Osteoblast (primary cell): ENCODE results near the gene BSND. TPM values are rescaled to one million over a fixed set of nuclear protein-coding genes. Genes with fewer than 3 reads are reported as not detected.

Experiments
- DNase-seq: peaks from one replicate; pipeline ENCODE4 v3.0.0; 2011; ENCODE audit warnings: low spot score, mixed read lengths; ENCODE audit not compliant: insufficient read length; ENCODE audit errors: missing footprints
- H2AFZ ChIP-seq: 2 replicates; pipeline ENCODE4 v1.6.0; 2011; ENCODE audit warnings: mild to moderate bottlenecking, low read length
- H3K27ac ChIP-seq: 2 replicates; pipeline ENCODE4 v1.5.1; 2011; ENCODE audit warnings: mild to moderate bottlenecking, low read depth, low read length, moderate library complexity
- H3K27me3 ChIP-seq: 2 replicates; pipeline ENCODE4 v1.6.0; 2012; ENCODE audit warnings: mild to moderate bottlenecking, control low read depth, inconsistent platforms, low read length, moderate library complexity; ENCODE audit not compliant: insufficient read depth
- H3K36me3 ChIP-seq: 2 replicates; pipeline ENCODE4 v1.5.1; 2011; ENCODE audit warnings: mild to moderate bottlenecking, low read length, control low read depth, moderate library complexity; ENCODE audit not compliant: insufficient read depth
- H3K4me1 ChIP-seq: 2 replicates; pipeline ENCODE4 v1.5.1; 2011; ENCODE audit warnings: mild to moderate bottlenecking, low read length, control low read depth, moderate library complexity; ENCODE audit not compliant: insufficient read depth
- H3K4me2 ChIP-seq: 2 replicates; pipeline ENCODE4 v1.6.0; 2011; ENCODE audit warnings: mild to moderate bottlenecking, low read length; ENCODE audit not compliant: insufficient read depth
- H3K4me3 ChIP-seq: fragments of 200-600 bp; sonication (generic); 3 replicates; pipeline ENCODE4 v1.5.1; 2012; ENCODE audit warnings: mild to moderate bottlenecking, low read length, inconsistent platforms; ENCODE audit not compliant: insufficient read depth
- H3K79me2 ChIP-seq: 2 replicates; pipeline ENCODE4 v1.6.0; 2012; ENCODE audit warnings: mild to moderate bottlenecking, low read length, control low read depth, inconsistent platforms; ENCODE audit not compliant: insufficient read depth
- H3K9me3 ChIP-seq: 2 replicates; pipeline ENCODE4 v1.5.1; 2011; ENCODE audit warnings: low read depth, low read length, control low read depth
- H4K20me1 ChIP-seq: 2 replicates; pipeline ENCODE4 v1.6.0; 2012; ENCODE audit warnings: mild to moderate bottlenecking, low read length, control low read depth; ENCODE audit not compliant: insufficient read depth
- CTCF ChIP-seq: IDR thresholded peaks from 2 replicates; pipeline ENCODE4 v1.5.1; 2011; ENCODE audit warnings: mild to moderate bottlenecking, low read depth, low read length, moderate library complexity; ENCODE audit errors: extremely low read depth
- total RNA-seq: library from RNA; depleted of rRNA; stranded (reverse); fragments of >200 nt; gene quantifications from 2 replicates; pipeline ENCODE4 v1.2.3, GENCODE V29; 2012

BSND gene
- total RNA-seq, 1 donor: not detected

- Histone ChIP-seq H3K27me3 (no peaks in the 10 kb centered on the region), H3K79me2 (no peaks in the 10 kb centered on the region), H2AFZ (peak overlapping the region; percentile 1), H3K9me3 (no peaks in the 10 kb centered on the region), H3K4me1 (peaks cover 6% of the 10 kb centered on the region), H4K20me1 (no peaks in the 10 kb centered on the region), H3K4me2 (no peak overlapping the region), H3K4me3 (no peak overlapping the region), H3K27ac (no peak overlapping the region), H3K36me3 (no peaks in the 10 kb centered on the region)
- DNase-seq: peak; percentile 47
- no peak for TF ChIP-seq CTCF
These were observed 33.0 kb upstream of the BSND start for GRCh38 chr1:54965624-54966340.

GRCh38 chr1:54967372-54967771 is 31.4 kb upstream of the BSND start:
- Histone ChIP-seq H2AFZ (no peak overlapping the region), H3K79me2 (no peaks in the 10 kb centered on the region), H3K27me3 (no peaks in the 10 kb centered on the region), H3K4me1 (peaks cover 10% of the 10 kb centered on the region), H3K36me3 (no peaks in the 10 kb centered on the region), H3K9me3 (no peaks in the 10 kb centered on the region), H3K4me2 (no peak overlapping the region), H4K20me1 (no peaks in the 10 kb centered on the region), H3K4me3 (no peak overlapping the region), H3K27ac (no peak overlapping the region)
- no peak for TF ChIP-seq CTCF
- DNase-seq: no peak

GRCh38 chr1:54968551-54968950 is 30.2 kb upstream of the BSND start:
- H3K36me3 ChIP-seq: no peaks in the 10 kb centered on the region
- H3K9me3 ChIP-seq: no peaks in the 10 kb centered on the region
- TF ChIP-seq CTCF: no peak
- no peaks in the 10 kb centered on the region for H3K27me3 ChIP-seq
- H3K79me2 ChIP-seq: no peaks in the 10 kb centered on the region
- no peak overlapping the region for H3K27ac ChIP-seq
- no peak overlapping the region for H2AFZ ChIP-seq
- H3K4me3 ChIP-seq: no peak overlapping the region
- H4K20me1 ChIP-seq: no peaks in the 10 kb centered on the region
- peak; percentile 29 for DNase-seq
- H3K4me2 ChIP-seq: no peak overlapping the region
- peaks cover 14% of the 10 kb centered on the region for H3K4me1 ChIP-seq

- Histone ChIP-seq H3K36me3 (no peaks in the 10 kb centered on the region), H3K79me2 (no peaks in the 10 kb centered on the region), H3K27ac (no peak overlapping the region), H4K20me1 (no peaks in the 10 kb centered on the region), H3K4me2 (no peak overlapping the region), H3K9me3 (no peaks in the 10 kb centered on the region), H3K4me1 (peaks cover 15% of the 10 kb centered on the region), H3K27me3 (no peaks in the 10 kb centered on the region), H2AFZ (no peak overlapping the region), H3K4me3 (no peak overlapping the region)
- no peak for DNase-seq
- no peak for TF ChIP-seq CTCF
These were observed 28.9 kb upstream of the BSND start for GRCh38 chr1:54969879-54970278.
